Loucy (cell line): Measurements from ENCODE around the gene TLE7.

Source experiments
- CTCF ChIP-seq: fragments of 200-600 bp; sonication (generic); conservative IDR thresholded peaks from 2 replicates; pipeline ENCODE4 v1.5.1; 2014; ENCODE audit warnings: mild to moderate bottlenecking, antibody characterized with exemption, low read length
- EZH2phosphoT487 ChIP-seq: fragments of 200-600 bp; IDR thresholded peaks from 2 replicates; pipeline ENCODE4 v1.6.1; 2018; ENCODE audit warnings: antibody characterized with exemption, mild to moderate bottlenecking, moderate library complexity, borderline replicate concordance

- TF ChIP-seq CTCF (no peak), EZH2phosphoT487 (no peak)
Observed at GRCh38 chr16:71429581-71429980, 12.3 kb downstream of the TLE7 start.
